Esophagus (tissue), 2 donors: Measurements from ENCODE around the gene CXCR1. TPM values are rescaled to one million over a fixed set of nuclear protein-coding genes. Genes with fewer than 3 reads are reported as not detected.

Source experiments
- H3K27ac ChIP-seq, 2 donors: one replicate each; pipeline ENCODE4 v1.5.1; 2013; ENCODE audit warnings: low read depth in 2 of 2, mild to moderate bottlenecking in 2 of 2, inconsistent platforms in 1 of 2, low read length in 1 of 2, moderate library complexity in 1 of 2
- H3K27me3 ChIP-seq, 2 donors: one replicate each; pipeline ENCODE4 v1.6.1; 2013; ENCODE audit warnings: low read length in 2 of 2, control low read depth in 1 of 2, mild to moderate bottlenecking in 1 of 2; ENCODE audit not compliant: insufficient read depth in 2 of 2, control insufficient read depth in 1 of 2
- H3K36me3 ChIP-seq, 2 donors: one replicate each; pipeline ENCODE4 v1.6.1; 2013; ENCODE audit warnings: low read length in 1 of 2; ENCODE audit not compliant: control insufficient read depth in 2 of 2, insufficient read depth in 2 of 2
- H3K4me1 ChIP-seq, 2 donors: one replicate each; pipeline ENCODE4 v1.6.1; 2013; ENCODE audit warnings: low read length in 1 of 2; ENCODE audit not compliant: control insufficient read depth in 2 of 2, insufficient read depth in 2 of 2
- H3K4me3 ChIP-seq, 2 donors: one replicate each; pipeline ENCODE4 v1.5.1; 2013; ENCODE audit warnings: low read length in 2 of 2, mild to moderate bottlenecking in 2 of 2, low read depth in 1 of 2, moderate library complexity in 1 of 2
- H3K9me3 ChIP-seq, 2 donors: one replicate each; pipeline ENCODE4 v1.6.1; 2013; ENCODE audit warnings: mild to moderate bottlenecking in 2 of 2, low read depth in 1 of 2, low read length in 1 of 2, moderate library complexity in 1 of 2; ENCODE audit not compliant: control insufficient read depth in 2 of 2, insufficient read depth in 1 of 2
- WGBS, 2 donors: extraction: QIAGEN DNeasy Blood & Tissue Kit; methylation state at CpG; one replicate each; pipeline ENCODE4 v1.1.7; 2013; 5-methylcytosine and 5-hydroxymethylcytosine counted together
- polyA plus RNA-seq, 2 donors: library from polyadenylated mRNA; stranded (reverse); fragments of 200-250 nt; gene quantifications; one replicate each; pipeline ENCODE4 v1.2.3, GENCODE V29; 2013
- donor health status: healthy with polysubstance abuse.
- donor health status: Bipolar disorder and iron deficiency.

CXCR1 gene
- polyA plus RNA-seq, result under 1 TPM; 0.08 to 0.11 TPM

- no peak within 1 kb of the TSS for H3K27ac ChIP-seq
- peaks cover 0 to 7% of the 10 kb centered on the region in 2 donors for H3K4me1 ChIP-seq
- H3K9me3 ChIP-seq, result no peaks in the 10 kb centered on the region
- WGBS, 2 donors, result 52 to 54% methylated on average over 3 of the region's 3 CpGs
- no peaks in the 10 kb centered on the region for H3K27me3 ChIP-seq
- no peaks in the 10 kb centered on the region for H3K36me3 ChIP-seq
- no peak within 1 kb of the TSS for H3K4me3 ChIP-seq
These were observed at the start of gene CXCR1 for GRCh38 chr2:218166791-218167190. TSS of gene CXCR1 (minus strand) at chr2:218166962. CDS start at chr2:218165211, 1,751 bp downstream.

DNA sequence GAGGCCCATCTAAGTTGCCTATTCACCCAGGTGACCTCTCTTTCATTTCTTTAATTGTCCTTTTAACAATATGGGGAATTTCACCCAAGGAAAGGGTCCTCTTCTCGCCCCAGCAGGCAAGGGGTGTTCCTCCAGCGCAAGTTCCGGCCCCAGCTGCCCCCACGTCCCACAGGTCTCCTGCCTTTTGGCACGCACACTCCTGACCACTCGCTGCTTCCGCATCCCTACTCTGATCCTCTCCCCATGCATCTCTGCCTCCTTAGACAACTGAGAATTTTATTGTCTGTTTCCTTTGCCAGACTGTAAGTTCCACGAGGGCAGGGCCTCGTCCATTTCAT lies 49.5 kb upstream of the CXCR1 start:
- Histone ChIP-seq H3K27me3 (no peaks in the 10 kb centered on the region), H3K9me3 (no peaks in the 10 kb centered on the region), H3K4me1 (peaks cover 0 to 2% of the 10 kb centered on the region in 2 donors), H3K4me3 (peak overlapping the region; percentile 89 to 99), H3K27ac (peak overlapping the region; percentile 99 to 100), H3K36me3 (peaks cover 0 to 2% of the 10 kb centered on the region in 2 donors)
- WGBS, 2 donors, result 40 to 55% methylated on average over 9 of the region's 9 CpGs

DNA sequence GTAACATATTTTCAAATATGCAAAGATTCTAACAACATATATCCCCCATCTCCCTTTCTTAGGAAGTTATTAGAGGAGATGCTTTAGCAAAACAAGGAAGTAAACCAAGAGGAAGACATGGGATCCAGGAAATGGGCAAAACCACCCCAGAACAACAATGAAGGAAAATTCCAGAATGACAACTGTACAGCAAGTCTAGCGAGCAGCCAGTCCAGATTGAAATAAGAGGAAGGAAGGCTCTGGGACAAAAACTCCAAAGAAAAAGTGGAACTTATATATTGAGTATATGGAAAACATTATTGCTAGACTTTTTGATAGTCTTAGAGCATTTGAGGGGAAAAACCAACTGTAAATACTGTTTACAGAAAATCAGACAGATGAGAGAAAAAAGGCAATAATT lies 47.4 kb upstream of the CXCR1 start:
- H3K9me3 ChIP-seq, result no peaks in the 10 kb centered on the region
- H3K27ac ChIP-seq, result no peak overlapping the region
- H3K36me3 ChIP-seq, result no peaks in the 10 kb centered on the region
- 81 to 85% methylated on average over 1 of the region's 1 CpG for WGBS, 2 donors
- no peaks in the 10 kb centered on the region for H3K4me1 ChIP-seq
- H3K27me3 ChIP-seq, result no peaks in the 10 kb centered on the region
- H3K4me3 ChIP-seq, result no peak overlapping the region

- H3K27me3 ChIP-seq, result no peaks in the 10 kb centered on the region
- H3K4me1 ChIP-seq, result no peaks in the 10 kb centered on the region
- peaks cover 0 to 2% of the 10 kb centered on the region in 2 donors for H3K9me3 ChIP-seq
- H3K4me3 ChIP-seq, result no peak overlapping the region
- H3K27ac ChIP-seq, result no peak overlapping the region
- no peaks in the 10 kb centered on the region for H3K36me3 ChIP-seq
- 96 to 99% methylated on average over 3 of the region's 3 CpGs for WGBS, 2 donors
These were observed 42.3 kb upstream of the CXCR1 start for GRCh38 chr2:218209078-218209477.

DNA sequence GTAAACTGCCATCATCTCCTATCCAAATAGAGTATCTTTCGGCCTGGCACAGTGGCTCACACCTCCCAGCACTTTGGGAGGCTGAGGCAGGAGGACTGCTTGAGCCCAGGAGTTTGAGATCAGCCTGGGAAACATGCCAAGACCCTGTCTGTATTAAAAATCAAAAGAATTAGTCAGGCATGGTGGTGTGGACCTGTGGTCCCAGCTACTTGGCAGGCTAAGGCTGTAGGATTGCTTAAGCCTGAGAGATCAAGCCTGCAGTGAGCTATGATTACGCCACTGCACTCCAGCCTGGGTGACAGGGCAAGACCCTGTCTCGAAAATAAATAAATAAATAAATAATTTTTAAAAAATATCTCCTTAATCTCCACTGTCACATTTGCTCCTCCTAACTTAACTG lies 35.5 kb upstream of the CXCR1 start:
- Histone ChIP-seq H3K27ac (no peak overlapping the region), H3K27me3 (no peaks in the 10 kb centered on the region), H3K4me3 (no peak overlapping the region), H3K36me3 (no peaks in the 10 kb centered on the region), H3K9me3 (no peaks in the 10 kb centered on the region), H3K4me1 (no peaks in the 10 kb centered on the region)
- WGBS, 2 donors, result 88% methylated on average over 3 of the region's 3 CpGs

DNA sequence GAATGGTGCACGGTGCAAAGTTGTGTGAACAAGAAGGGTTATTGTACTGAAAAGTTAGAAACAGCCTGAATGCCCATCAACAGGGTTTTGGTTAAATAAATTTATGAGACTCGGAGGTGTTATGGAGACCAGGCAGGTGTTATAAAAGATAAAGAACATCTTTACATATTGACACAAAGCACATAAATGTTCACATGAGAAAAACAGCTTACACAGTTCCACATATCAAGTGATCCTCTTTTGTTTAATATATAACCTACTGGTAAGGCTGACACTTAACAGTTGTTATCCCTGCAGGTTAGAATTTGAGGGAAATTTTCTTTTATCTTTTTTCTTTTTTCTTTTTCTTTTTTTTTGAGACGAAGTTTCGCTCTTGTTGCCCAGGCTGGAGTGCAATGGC lies 30.2 kb upstream of the CXCR1 start:
- H3K36me3 ChIP-seq, result no peaks in the 10 kb centered on the region
- H3K27ac ChIP-seq, result no peak overlapping the region
- no peaks in the 10 kb centered on the region for H3K27me3 ChIP-seq
- no peaks in the 10 kb centered on the region for H3K9me3 ChIP-seq
- WGBS, 2 donors, result 77 to 80% methylated on average over 4 of the region's 4 CpGs
- H3K4me1 ChIP-seq, result no peaks in the 10 kb centered on the region
- no peak overlapping the region for H3K4me3 ChIP-seq

GRCh38 chr2:218194880-218195279 lies 28.1 kb upstream of the CXCR1 start:
- H3K9me3 ChIP-seq, result no peaks in the 10 kb centered on the region
- WGBS, 2 donors, result 90 to 96% methylated on average over 3 of the region's 3 CpGs
- H3K27me3 ChIP-seq, result no peaks in the 10 kb centered on the region
- H3K27ac ChIP-seq, result no peak overlapping the region
- no peaks in the 10 kb centered on the region for H3K4me1 ChIP-seq
- no peaks in the 10 kb centered on the region for H3K36me3 ChIP-seq
- H3K4me3 ChIP-seq, result no peak overlapping the region

GRCh38 chr2:218193701-218194100 lies 26.9 kb upstream of the CXCR1 start:
- Histone ChIP-seq H3K4me1 (no peaks in the 10 kb centered on the region), H3K9me3 (no peaks in the 10 kb centered on the region), H3K36me3 (no peaks in the 10 kb centered on the region), H3K27me3 (no peaks in the 10 kb centered on the region), H3K4me3 (no peak overlapping the region), H3K27ac (no peak overlapping the region)
- WGBS, 2 donors, result 87 to 93% methylated on average over 4 of the region's 4 CpGs

DNA sequence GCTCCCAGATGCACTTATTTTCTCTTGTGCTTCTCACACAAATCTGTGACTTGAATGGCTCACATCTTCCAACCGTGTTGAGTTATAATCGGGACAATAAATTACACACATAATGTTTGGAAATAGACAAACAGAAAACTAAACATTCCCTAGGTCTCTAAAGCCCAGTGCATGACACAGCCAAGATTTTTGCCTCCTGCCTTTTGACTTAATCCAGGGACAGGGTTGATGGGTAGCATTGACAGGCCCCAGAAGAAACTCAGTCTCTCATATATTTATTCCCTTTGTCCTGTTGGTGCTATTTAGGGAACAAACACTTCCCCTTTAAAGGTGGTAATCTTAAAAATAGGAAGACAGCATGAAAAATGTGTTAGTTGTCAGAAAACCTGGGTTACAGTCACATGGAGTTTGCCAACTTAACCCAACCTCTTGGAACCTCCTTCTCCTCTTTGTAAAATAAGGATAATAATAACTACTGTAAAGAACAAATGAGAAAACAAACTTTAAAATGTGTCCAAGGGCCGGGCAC lies 26.2 kb upstream of the CXCR1 start:
- H3K4me3 ChIP-seq, result no peak overlapping the region
- no peaks in the 10 kb centered on the region for H3K36me3 ChIP-seq
- H3K4me1 ChIP-seq, result no peaks in the 10 kb centered on the region
- 63 to 76% methylated on average over 3 of the region's 3 CpGs for whole genome bisulfite sequencing, 2 donors
- no peaks in the 10 kb centered on the region for H3K27me3 ChIP-seq
- H3K9me3 ChIP-seq, result no peaks in the 10 kb centered on the region
- H3K27ac ChIP-seq, result no peak overlapping the region

DNA sequence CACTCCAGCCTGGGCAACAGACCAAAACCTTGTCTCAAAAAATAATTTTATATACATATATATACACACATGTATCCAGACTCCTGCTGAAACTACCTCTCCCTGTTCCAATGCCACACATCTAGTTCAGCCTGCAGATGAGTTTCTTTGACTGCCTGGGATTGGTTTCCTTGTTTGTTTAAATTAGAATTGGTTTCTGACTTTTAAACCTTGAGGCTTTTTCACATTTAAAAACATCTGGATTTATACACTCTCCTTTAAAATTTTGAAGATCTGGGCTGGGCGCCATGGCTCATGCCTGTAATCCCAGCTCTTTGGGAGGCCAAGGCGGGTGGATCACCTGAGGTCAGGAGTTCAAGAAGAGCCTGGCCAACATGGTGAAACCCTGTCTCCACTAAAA lies 21.8 kb upstream of the CXCR1 start:
- 82 to 85% methylated on average over 2 of the region's 2 CpGs for WGBS, 2 donors
- H3K36me3 ChIP-seq, result no peaks in the 10 kb centered on the region
- no peaks in the 10 kb centered on the region for H3K4me1 ChIP-seq
- H3K27me3 ChIP-seq, result no peaks in the 10 kb centered on the region
- no peak overlapping the region for H3K27ac ChIP-seq
- H3K4me3 ChIP-seq, result no peak overlapping the region
- H3K9me3 ChIP-seq, result no peaks in the 10 kb centered on the region
